B cell (primary cell): ENCODE results near the gene SLC1A2.

Source experiments
- CTCF ChIP-seq: fragments of 200-600 bp; IDR thresholded peaks from one replicate; pipeline ENCODE4 v1.8.0; 2022; ENCODE audit warnings: antibody characterized with exemption, mild to moderate bottlenecking
- EZH2 ChIP-seq: IDR thresholded peaks from 2 replicates; pipeline ENCODE4 v1.6.1; 2012; ENCODE audit warnings: borderline replicate concordance, low read depth, mild to moderate bottlenecking, moderate library complexity, low read length; ENCODE audit not compliant: insufficient read depth, poor library complexity, severe bottlenecking

- no peak for TF ChIP-seq CTCF
- TF ChIP-seq EZH2, result no peak
Observed at GRCh38 chr11:35337136-35337913, 82.0 kb downstream of the SLC1A2 start.
